Nephron (organoid): Measurements from ENCODE around the gene LAT.

ENCODE experiments used
- H3K27ac Mint-ChIP-seq, 3 experiments: 2 replicates each; pipeline ENCODE4 v1.8.0; 2020; ENCODE audit warnings: mixed read lengths in 3 of 3, mild to moderate bottlenecking in 2 of 3, moderate library complexity in 1 of 3
- H3K27me3 Mint-ChIP-seq: 2 replicates; pipeline ENCODE4 v1.8.0; 2021; ENCODE audit warnings: low read depth, mild to moderate bottlenecking, moderate library complexity, mixed read lengths
- H3K36me3 Mint-ChIP-seq: 2 replicates; pipeline ENCODE4 v1.8.0; 2020; ENCODE audit warnings: low read depth, mixed read lengths
- H3K4me1 Mint-ChIP-seq: 2 replicates; pipeline ENCODE4 v1.8.0; 2020; ENCODE audit warnings: mixed read lengths
- H3K4me3 Mint-ChIP-seq, 3 experiments: 2 replicates each; pipeline ENCODE4 v1.8.0; 2020; ENCODE audit warnings: mild to moderate bottlenecking in 3 of 3, mixed read lengths in 3 of 3, moderate library complexity in 2 of 3
- H3K9me3 Mint-ChIP-seq: 2 replicates; pipeline ENCODE4 v1.8.0; 2020; ENCODE audit warnings: mixed read lengths
- TF ChIP-seq, protein P1 (sequence below), 3 experiments: fragments of 200-600 bp; sonication (generic); IDR thresholded peaks; one replicate each; pipeline ENCODE4 v1.5.0; 2021; ENCODE audit warnings: antibody characterized with exemption in 3 of 3; ENCODE audit not compliant: unreplicated experiment in 3 of 3

Gene LAT

DNA sequence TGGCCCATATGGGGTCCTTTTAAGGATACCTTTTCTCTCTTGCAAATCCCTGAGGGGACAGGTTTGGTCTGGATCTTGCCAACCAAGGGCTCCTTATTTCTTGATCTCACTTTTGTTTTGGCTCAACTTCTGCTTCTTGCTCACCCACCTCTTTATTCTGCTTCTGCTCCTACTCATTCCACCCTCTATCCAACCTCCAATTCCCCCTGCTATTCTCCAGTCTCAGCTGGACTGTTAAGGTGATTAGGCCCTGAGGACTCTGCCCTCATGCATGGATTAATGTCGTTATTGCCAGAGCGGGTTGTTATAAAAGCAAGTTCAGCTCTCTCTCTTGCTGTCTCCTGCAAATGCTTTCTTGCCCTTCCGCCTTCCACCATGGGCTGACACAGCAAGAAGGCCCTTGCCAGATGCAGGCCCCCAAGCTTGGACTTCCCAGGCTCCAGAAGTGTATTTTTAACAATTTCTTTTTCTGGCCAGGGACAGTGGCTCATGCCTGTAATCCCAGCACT lies 29.8 kb downstream of the LAT start:
- Mint-ChIP-seq H3K4me1 (no peaks in the 10 kb centered on the region), H3K27me3 (peaks cover 7% of the 10 kb centered on the region), H3K36me3 (no peaks in the 10 kb centered on the region), H3K9me3 (no peaks in the 10 kb centered on the region), H3K4me3 (no peak overlapping the region), H3K27ac (no peak overlapping the region)
- TF ChIP-seq, protein P1, sequence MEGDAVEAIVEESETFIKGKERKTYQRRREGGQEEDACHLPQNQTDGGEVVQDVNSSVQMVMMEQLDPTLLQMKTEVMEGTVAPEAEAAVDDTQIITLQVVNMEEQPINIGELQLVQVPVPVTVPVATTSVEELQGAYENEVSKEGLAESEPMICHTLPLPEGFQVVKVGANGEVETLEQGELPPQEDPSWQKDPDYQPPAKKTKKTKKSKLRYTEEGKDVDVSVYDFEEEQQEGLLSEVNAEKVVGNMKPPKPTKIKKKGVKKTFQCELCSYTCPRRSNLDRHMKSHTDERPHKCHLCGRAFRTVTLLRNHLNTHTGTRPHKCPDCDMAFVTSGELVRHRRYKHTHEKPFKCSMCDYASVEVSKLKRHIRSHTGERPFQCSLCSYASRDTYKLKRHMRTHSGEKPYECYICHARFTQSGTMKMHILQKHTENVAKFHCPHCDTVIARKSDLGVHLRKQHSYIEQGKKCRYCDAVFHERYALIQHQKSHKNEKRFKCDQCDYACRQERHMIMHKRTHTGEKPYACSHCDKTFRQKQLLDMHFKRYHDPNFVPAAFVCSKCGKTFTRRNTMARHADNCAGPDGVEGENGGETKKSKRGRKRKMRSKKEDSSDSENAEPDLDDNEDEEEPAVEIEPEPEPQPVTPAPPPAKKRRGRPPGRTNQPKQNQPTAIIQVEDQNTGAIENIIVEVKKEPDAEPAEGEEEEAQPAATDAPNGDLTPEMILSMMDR (IDR thresholded peaks at IDR 0.05; ENCODE audit: unreplicated experiment in 3 of 3), result no peak

DNA sequence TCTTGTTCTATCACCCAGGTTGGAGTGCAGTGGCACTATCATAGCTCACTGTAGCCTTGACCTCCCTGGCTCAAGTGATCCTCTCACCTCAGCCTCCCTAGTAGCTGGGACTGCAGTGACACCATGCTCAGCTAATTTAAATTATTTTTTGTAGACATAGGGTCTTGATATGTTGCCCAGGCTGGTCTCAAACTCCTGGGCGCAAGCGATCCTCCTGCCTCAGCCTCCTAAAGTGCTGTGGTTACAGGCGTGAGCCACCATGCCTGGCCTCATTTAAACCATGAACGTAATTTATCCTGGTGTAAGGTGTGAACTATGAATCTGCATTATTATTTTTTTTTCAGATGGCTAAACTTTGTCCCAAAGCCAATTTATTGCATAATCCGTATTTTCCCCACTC lies 37.3 kb downstream of the LAT start:
- no peak overlapping the region for H3K27ac Mint-ChIP-seq
- H3K9me3 Mint-ChIP-seq, result no peaks in the 10 kb centered on the region
- H3K27me3 Mint-ChIP-seq, result peaks cover 10% of the 10 kb centered on the region
- no peaks in the 10 kb centered on the region for H3K36me3 Mint-ChIP-seq
- no peaks in the 10 kb centered on the region for H3K4me1 Mint-ChIP-seq
- no peak overlapping the region for H3K4me3 Mint-ChIP-seq
- TF ChIP-seq, protein P1 (IDR thresholded peaks at IDR 0.05; ENCODE audit: unreplicated experiment in 3 of 3), result no peak

DNA sequence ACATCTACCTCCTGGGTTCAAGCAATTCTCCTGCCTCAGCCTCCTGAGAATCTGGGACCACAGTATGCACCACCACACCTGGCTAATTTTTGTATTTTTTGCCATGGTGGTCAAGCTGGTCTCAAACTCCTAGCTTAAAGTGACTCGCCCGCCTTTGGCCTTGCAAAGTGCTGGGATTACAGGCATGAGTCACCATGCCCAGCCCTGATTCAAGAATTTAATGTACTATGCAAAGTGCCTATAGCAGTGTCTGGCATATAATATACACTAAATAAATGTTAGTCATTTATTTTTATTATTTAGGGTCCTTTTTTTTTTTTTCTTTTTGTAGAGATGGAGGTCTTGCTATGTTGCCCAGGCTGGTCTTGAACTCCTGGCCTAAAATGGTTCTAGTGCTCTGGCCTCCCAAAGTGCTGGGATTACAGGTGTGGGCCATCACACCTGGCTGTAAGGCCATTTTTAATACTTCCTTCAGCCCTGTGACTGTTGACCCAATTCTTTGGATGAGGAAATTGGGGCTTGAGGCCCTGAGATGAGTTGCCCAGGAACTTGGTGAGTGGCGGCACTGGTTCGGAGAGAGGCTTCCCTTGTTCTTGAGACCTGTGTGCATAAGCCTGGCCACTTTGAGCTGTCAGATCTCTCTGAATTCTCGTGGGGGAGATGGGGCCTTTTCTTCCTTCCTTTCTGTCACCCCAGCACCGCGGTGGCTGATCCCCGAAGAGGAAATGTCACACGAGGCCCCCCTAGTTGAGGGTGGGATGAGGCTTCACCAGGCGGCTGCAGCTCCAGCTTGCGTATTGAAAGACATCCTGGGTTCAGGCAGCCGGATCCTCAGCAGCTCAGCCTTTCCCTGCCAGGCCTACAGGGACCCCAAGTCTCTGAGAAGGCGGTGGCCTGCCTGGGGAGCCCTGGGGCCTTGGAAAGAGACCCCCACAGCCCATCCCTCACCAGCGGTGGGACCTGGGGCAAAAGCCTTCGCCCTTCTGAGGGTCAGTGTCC lies 38.7 kb downstream of the LAT start:
- Mint-ChIP-seq H3K27ac (no peak overlapping the region), H3K4me3 (no peak overlapping the region), H3K9me3 (no peaks in the 10 kb centered on the region), H3K4me1 (no peaks in the 10 kb centered on the region), H3K27me3 (peaks cover 10% of the 10 kb centered on the region), H3K36me3 (no peaks in the 10 kb centered on the region)
- TF ChIP-seq, protein P1 (IDR thresholded peaks at IDR 0.05; ENCODE audit: unreplicated experiment in 3 of 3), result no peak

DNA sequence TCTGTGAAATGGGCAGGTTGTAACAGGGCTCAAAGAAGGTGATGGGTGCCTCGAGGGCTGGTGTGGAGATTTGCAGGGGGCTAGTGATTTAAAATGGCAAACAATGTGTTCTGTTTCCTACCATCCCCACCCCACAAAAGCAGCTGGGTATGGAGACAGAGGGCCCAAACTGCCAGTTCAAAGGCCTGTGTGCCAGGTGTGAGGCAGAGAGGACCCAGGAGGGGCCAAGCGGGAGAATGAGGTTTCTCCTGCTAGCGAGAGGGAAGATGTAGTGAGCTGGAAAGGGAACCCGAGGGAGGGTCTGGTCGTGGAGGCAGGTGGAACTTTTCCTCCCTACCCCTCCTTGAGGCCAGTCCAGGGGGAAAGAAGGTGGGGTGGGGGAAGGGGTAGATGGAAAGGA lies 39.4 kb downstream of the LAT start:
- Mint-ChIP-seq H3K4me3 (no peak overlapping the region), H3K4me1 (no peaks in the 10 kb centered on the region), H3K9me3 (no peaks in the 10 kb centered on the region), H3K27ac (no peak overlapping the region), H3K27me3 (peaks cover 10% of the 10 kb centered on the region), H3K36me3 (no peaks in the 10 kb centered on the region)
- TF ChIP-seq, protein P1 (IDR thresholded peaks at IDR 0.05; ENCODE audit: unreplicated experiment in 3 of 3), result no peak

DNA sequence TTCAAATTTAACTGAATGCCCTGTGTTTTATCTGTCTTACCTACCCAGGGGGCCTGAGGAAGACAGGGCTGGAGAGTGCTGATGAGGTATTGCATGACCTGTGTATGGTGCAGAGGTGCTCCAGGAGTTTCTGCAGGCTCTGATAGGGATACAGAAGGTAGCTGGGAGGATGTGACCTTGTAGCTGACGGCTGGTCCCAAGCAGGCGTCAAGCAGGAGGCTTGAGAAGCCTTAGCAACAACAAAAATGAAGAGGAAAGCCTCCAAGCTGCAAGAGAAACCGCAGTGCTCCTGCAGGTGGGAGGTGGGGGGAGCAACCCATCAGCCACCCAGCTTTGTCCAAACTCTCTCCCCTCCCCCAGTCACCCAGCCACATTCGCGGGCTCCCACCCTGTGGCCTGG lies 40.4 kb downstream of the LAT start:
- H3K27me3 Mint-ChIP-seq, result peaks cover 10% of the 10 kb centered on the region
- no peaks in the 10 kb centered on the region for H3K9me3 Mint-ChIP-seq
- no peaks in the 10 kb centered on the region for H3K36me3 Mint-ChIP-seq
- H3K27ac Mint-ChIP-seq, result no peak overlapping the region
- no peak overlapping the region for H3K4me3 Mint-ChIP-seq
- TF ChIP-seq, protein P1 (IDR thresholded peaks at IDR 0.05; ENCODE audit: unreplicated experiment in 3 of 3), result no peak
- no peaks in the 10 kb centered on the region for H3K4me1 Mint-ChIP-seq
